ENCODE results near the gene RPS23. TPM values are rescaled to one million over a fixed set of nuclear protein-coding genes. Genes with fewer than 3 reads are reported as not detected.

The RPS23 gene
- total and polyA plus RNA-seq, 2 experiments from 2014 or later: 936 to 1,581 TPM

GRCh38 chr5:82296929-82297328 is 18.8 kb upstream of the RPS23 start:
- 92 to 96% methylated on average over 4 of the region's 4 CpGs for WGBS, 2 experiments (ENCODE audit: low coverage in 1 of 2, low lambda C conversion rate in 2 of 2, missing lambda C conversion rate in 2 of 2)
- in situ Hi-C loops (cut with MboI): no loop called here
- H3K27ac ChIP-seq: no peak overlapping the region
- H3K9ac ChIP-seq: no peak overlapping the region
- H3K4me1 ChIP-seq (ENCODE audit: insufficient read depth): no peaks in the 10 kb centered on the region
- H3K27me3 ChIP-seq (replicated peaks; ENCODE audit: insufficient read depth): no peaks in the 10 kb centered on the region
- H3K4me2 ChIP-seq (ENCODE audit: unreplicated experiment): no peak overlapping the region
- no peak for DNase-seq
- no peaks in the 10 kb centered on the region for H4K20me1 ChIP-seq (ENCODE audit: insufficient read depth)
- TF ChIP-seq EZH2 (IDR thresholded peaks at IDR 0.05; ENCODE audit: insufficient read depth, poor library complexity, severe bottlenecking) (no peak), EZH2phosphoT487 (IDR thresholded peaks at IDR 0.05; ENCODE audit: insufficient read depth, low read depth) (no peak)
- no peaks in the 10 kb centered on the region for H3K36me3 ChIP-seq (ENCODE audit: low read depth)
- no peak overlapping the region for H2AFZ ChIP-seq
- no peaks in the 10 kb centered on the region for H3K9me2 ChIP-seq (ENCODE audit: insufficient read depth)
- H3K9me3 ChIP-seq (ENCODE audit: low read depth): no peaks in the 10 kb centered on the region
- no peak overlapping the region for H3K4me3 ChIP-seq
- H3K79me2 ChIP-seq (ENCODE audit: insufficient read depth): no peaks in the 10 kb centered on the region
- no peaks in the 10 kb centered on the region for H3F3A ChIP-seq (ENCODE audit: insufficient read depth)

- H3K9ac ChIP-seq: no peak overlapping the region
- H3K4me2 ChIP-seq (ENCODE audit: unreplicated experiment): no peak overlapping the region
- TF ChIP-seq EZH2 (IDR thresholded peaks at IDR 0.05; ENCODE audit: insufficient read depth, poor library complexity, severe bottlenecking) (no peak), EZH2phosphoT487 (IDR thresholded peaks at IDR 0.05; ENCODE audit: insufficient read depth, low read depth) (no peak)
- no peaks in the 10 kb centered on the region for H3F3A ChIP-seq (ENCODE audit: insufficient read depth)
- H3K79me2 ChIP-seq (ENCODE audit: insufficient read depth): no peaks in the 10 kb centered on the region
- in situ Hi-C loops (cut with MboI): no loop called here
- H3K36me3 ChIP-seq (ENCODE audit: low read depth): no peaks in the 10 kb centered on the region
- H3K27me3 ChIP-seq (replicated peaks; ENCODE audit: insufficient read depth): no peaks in the 10 kb centered on the region
- no peak overlapping the region for H3K4me3 ChIP-seq
- no peaks in the 10 kb centered on the region for H3K9me3 ChIP-seq (ENCODE audit: low read depth)
- no peaks in the 10 kb centered on the region for H3K9me2 ChIP-seq (ENCODE audit: insufficient read depth)
- H4K20me1 ChIP-seq (ENCODE audit: insufficient read depth): no peaks in the 10 kb centered on the region
- H2AFZ ChIP-seq: no peak overlapping the region
- 90 to 91% methylated on average over 2 of the region's 2 CpGs for WGBS, 2 experiments (ENCODE audit: low coverage in 1 of 2, low lambda C conversion rate in 2 of 2, missing lambda C conversion rate in 2 of 2)
- DNase-seq: peak; percentile 11
- H3K27ac ChIP-seq: no peak overlapping the region
- no peaks in the 10 kb centered on the region for H3K4me1 ChIP-seq (ENCODE audit: insufficient read depth)
Measured at GRCh38 chr5:82295959-82296531, 17.9 kb upstream of the RPS23 start.

GRCh38 chr5:82295144-82295543 is 17.0 kb upstream of the RPS23 start:
- Histone ChIP-seq H3F3A (ENCODE audit: insufficient read depth) (no peaks in the 10 kb centered on the region), H4K20me1 (ENCODE audit: insufficient read depth) (no peaks in the 10 kb centered on the region), H3K9ac (no peak overlapping the region), H3K4me3 (no peak overlapping the region), H3K36me3 (ENCODE audit: low read depth) (no peaks in the 10 kb centered on the region), H3K9me2 (ENCODE audit: insufficient read depth) (no peaks in the 10 kb centered on the region), H3K27ac (no peak overlapping the region), H2AFZ (no peak overlapping the region), H3K9me3 (ENCODE audit: low read depth) (no peaks in the 10 kb centered on the region), H3K27me3 (replicated peaks; ENCODE audit: insufficient read depth) (no peaks in the 10 kb centered on the region), H3K4me2 (ENCODE audit: unreplicated experiment) (no peak overlapping the region), H3K4me1 (ENCODE audit: insufficient read depth) (no peaks in the 10 kb centered on the region), H3K79me2 (ENCODE audit: insufficient read depth) (no peaks in the 10 kb centered on the region)
- DNase-seq: no peak
- in situ Hi-C loops (cut with MboI): no loop called here
- TF ChIP-seq EZH2 (IDR thresholded peaks at IDR 0.05; ENCODE audit: insufficient read depth, poor library complexity, severe bottlenecking) (no peak), EZH2phosphoT487 (IDR thresholded peaks at IDR 0.05; ENCODE audit: insufficient read depth, low read depth) (no peak)

- DNase-seq: no peak
- H3K4me1 ChIP-seq (ENCODE audit: insufficient read depth): no peaks in the 10 kb centered on the region
- H3K4me2 ChIP-seq (ENCODE audit: unreplicated experiment): no peak overlapping the region
- H3K79me2 ChIP-seq (ENCODE audit: insufficient read depth): no peaks in the 10 kb centered on the region
- no peaks in the 10 kb centered on the region for H3K9me3 ChIP-seq (ENCODE audit: low read depth)
- in situ Hi-C loops (cut with MboI): no loop called here
- no peak overlapping the region for H3K4me3 ChIP-seq
- no peaks in the 10 kb centered on the region for H3K36me3 ChIP-seq (ENCODE audit: low read depth)
- no peak overlapping the region for H3K9ac ChIP-seq
- H3K27me3 ChIP-seq (replicated peaks; ENCODE audit: insufficient read depth): no peaks in the 10 kb centered on the region
- H3K9me2 ChIP-seq (ENCODE audit: insufficient read depth): no peaks in the 10 kb centered on the region
- no peak overlapping the region for H3K27ac ChIP-seq
- 49 to 55% methylated on average over 2 of the region's 2 CpGs for WGBS, 2 experiments (ENCODE audit: low coverage in 1 of 2, low lambda C conversion rate in 2 of 2, missing lambda C conversion rate in 2 of 2)
- no peaks in the 10 kb centered on the region for H3F3A ChIP-seq (ENCODE audit: insufficient read depth)
- no peak overlapping the region for H2AFZ ChIP-seq
- H4K20me1 ChIP-seq (ENCODE audit: insufficient read depth): no peaks in the 10 kb centered on the region
- TF ChIP-seq EZH2 (IDR thresholded peaks at IDR 0.05; ENCODE audit: insufficient read depth, poor library complexity, severe bottlenecking) (no peak), EZH2phosphoT487 (IDR thresholded peaks at IDR 0.05; ENCODE audit: insufficient read depth, low read depth) (no peak)
Measured at GRCh38 chr5:82291420-82291819, 13.3 kb upstream of the RPS23 start.

GRCh38 chr5:82290908-82291307 is 12.8 kb upstream of the RPS23 start:
- no peaks in the 10 kb centered on the region for H3K79me2 ChIP-seq (ENCODE audit: insufficient read depth)
- H3K9me2 ChIP-seq (ENCODE audit: insufficient read depth): no peaks in the 10 kb centered on the region
- in situ Hi-C loops (cut with MboI): no loop called here
- no peaks in the 10 kb centered on the region for H3K36me3 ChIP-seq (ENCODE audit: low read depth)
- DNase-seq: no peak
- no peaks in the 10 kb centered on the region for H3K4me1 ChIP-seq (ENCODE audit: insufficient read depth)
- no peak overlapping the region for H2AFZ ChIP-seq
- 78 to 80% methylated on average over 6 of the region's 6 CpGs for WGBS, 2 experiments (ENCODE audit: low coverage in 1 of 2, low lambda C conversion rate in 2 of 2, missing lambda C conversion rate in 2 of 2)
- H3K4me3 ChIP-seq: no peak overlapping the region
- no peaks in the 10 kb centered on the region for H4K20me1 ChIP-seq (ENCODE audit: insufficient read depth)
- TF ChIP-seq EZH2 (IDR thresholded peaks at IDR 0.05; ENCODE audit: insufficient read depth, poor library complexity, severe bottlenecking): no peak
- TF ChIP-seq EZH2phosphoT487 (IDR thresholded peaks at IDR 0.05; ENCODE audit: insufficient read depth, low read depth): no peak
- H3K9me3 ChIP-seq (ENCODE audit: low read depth): no peaks in the 10 kb centered on the region
- no peaks in the 10 kb centered on the region for H3K27me3 ChIP-seq (replicated peaks; ENCODE audit: insufficient read depth)
- no peak overlapping the region for H3K4me2 ChIP-seq (ENCODE audit: unreplicated experiment)
- no peaks in the 10 kb centered on the region for H3F3A ChIP-seq (ENCODE audit: insufficient read depth)
- no peak overlapping the region for H3K9ac ChIP-seq
- H3K27ac ChIP-seq: no peak overlapping the region

All from GM23248 (cell line).